H1 (cell line): Measurements from ENCODE around the gene ATG9B. TPM values are rescaled to one million over a fixed set of nuclear protein-coding genes. Genes with fewer than 3 reads are reported as not detected.

ENCODE experiments used
- CTCF ChIA-PET: fragments of 300-600 bp; sonication (Branson Sonifier 250); formaldehyde crosslinking; loops from one replicate; lab custom pipeline; 2021; ENCODE audit not compliant: partially characterized antibody; lab: Charles Lee
- POLR2A ChIA-PET: fragments of 300-600 bp; sonication (Branson Sonifier 250); formaldehyde crosslinking; loops from one replicate; lab custom pipeline; 2021; ENCODE audit warnings: inconsistent platforms; ENCODE audit not compliant: partially characterized antibody; lab: Charles Lee
- DNase-seq, 2 experiments: peaks; one replicate each; pipeline versions ENCODE4 v3.0.0 to v3.0.0-alpha.2; 2010 to 2022; ENCODE audit warnings: low spot score in 2 of 2, low read depth in 1 of 2, mixed read lengths in 1 of 2
- FAIRE-seq: peaks from 2 replicates; lab custom pipeline; 2011; peaks lifted over from hg19 to GRCh38; lab: Jason Lieb, UNC
- H2AFZ ChIP-seq: 2 replicates; pipeline ENCODE4 v1.8.1; 2012; ENCODE audit warnings: low read length, inconsistent platforms
- H2AK5ac ChIP-seq: 2 replicates; pipeline ENCODE4 v1.6.1; 2013; ENCODE audit warnings: low read depth, low read length
- H2BK120ac ChIP-seq: replicated peaks from 2 replicates; pipeline ENCODE3; 2013; ENCODE audit warnings: low read depth, low read length, inconsistent platforms
- H2BK12ac ChIP-seq: 2 replicates; pipeline ENCODE4 v1.6.1; 2013; ENCODE audit warnings: low read depth, low read length
- H2BK15ac ChIP-seq: 2 replicates; pipeline ENCODE4 v1.6.1; 2013; ENCODE audit warnings: low read length
- H2BK20ac ChIP-seq: 2 replicates; pipeline ENCODE4 v1.6.1; 2013; ENCODE audit warnings: low read length
- H2BK5ac ChIP-seq: 2 replicates; pipeline ENCODE4 v1.6.1; 2013; ENCODE audit warnings: low read depth, low read length
- H3K14ac ChIP-seq: 2 replicates; pipeline ENCODE4 v1.6.1; 2013; ENCODE audit warnings: inconsistent platforms; ENCODE audit not compliant: insufficient read length
- H3K18ac ChIP-seq: 2 replicates; pipeline ENCODE4 v1.6.1; 2013; ENCODE audit warnings: low read length; ENCODE audit errors: extremely low read depth
- H3K23ac ChIP-seq: 2 replicates; pipeline ENCODE4 v1.6.1; 2013; ENCODE audit warnings: inconsistent platforms; ENCODE audit not compliant: insufficient read length
- H3K23me2 ChIP-seq: 2 replicates; pipeline ENCODE4 v1.6.1; 2013; ENCODE audit warnings: low read depth, low read length
- H3K27ac ChIP-seq: 2 replicates; pipeline ENCODE4 v1.6.1; 2011; ENCODE audit warnings: low read depth, low read length, inconsistent platforms
- H3K27me3 ChIP-seq, 4 experiments: replicated peaks in 1 of 4; 1 replicate in 1 of 4; 2 replicates in 3 of 4; pipeline versions ENCODE4 v1.6.1 to v1.8.1; 2011 to 2013; ENCODE audit warnings: low read length in 3 of 4, mild to moderate bottlenecking in 3 of 4, inconsistent platforms in 2 of 4, mixed read lengths in 2 of 4, moderate library complexity in 1 of 4; ENCODE audit not compliant: control insufficient read depth in 3 of 4, insufficient read depth in 3 of 4; ENCODE audit errors: extremely low read depth in 1 of 4
- H3K36me3 ChIP-seq, 4 experiments: 2 replicates each; pipeline versions ENCODE4 v1.6.1 to v1.8.1; 2011 to 2013; ENCODE audit warnings: mild to moderate bottlenecking in 4 of 4, low read length in 3 of 4, moderate library complexity in 2 of 4, control low read depth in 1 of 4, inconsistent platforms in 1 of 4; ENCODE audit not compliant: insufficient read depth in 4 of 4, control insufficient read depth in 2 of 4
- H3K4ac ChIP-seq: replicated peaks from 2 replicates; pipeline ENCODE3; 2013; ENCODE audit warnings: low read length, low read depth, mixed read lengths, inconsistent platforms; ENCODE audit not compliant: insufficient read length
- H3K4me1 ChIP-seq, 4 experiments: replicated peaks in 1 of 4; 1 replicate in 1 of 4; 2 replicates in 3 of 4; pipeline versions ENCODE4 v1.6.1 to v1.8.1; 2011 to 2013; ENCODE audit warnings: low read length in 3 of 4, inconsistent platforms in 2 of 4, mixed read lengths in 1 of 4; ENCODE audit not compliant: insufficient read depth in 4 of 4, control insufficient read depth in 3 of 4
- H3K4me2 ChIP-seq, 2 experiments: 2 replicates each; pipeline versions ENCODE4 v1.6.1 to v1.8.1; 2011 to 2013; ENCODE audit warnings: low read depth in 2 of 2, low read length in 2 of 2, control low read depth in 1 of 2, inconsistent platforms in 1 of 2, mild to moderate bottlenecking in 1 of 2; ENCODE audit not compliant: insufficient read depth in 1 of 2
- H3K4me3 ChIP-seq, 4 experiments: fragments of 200-600, 300-600 bp in 1 of 4; sonication (generic), shearing (Covaris generic), sonication (Bioruptor Twin) in 1 of 4; 2 replicates each; pipeline versions ENCODE4 v1.5.1 to v1.8.1; 2011 to 2016; ENCODE audit warnings: low read length in 4 of 4, low read depth in 3 of 4, control low read depth in 2 of 4, inconsistent platforms in 2 of 4, mild to moderate bottlenecking in 2 of 4, mixed read lengths in 1 of 4, moderate library complexity in 1 of 4; ENCODE audit not compliant: insufficient read depth in 2 of 4; ENCODE audit errors: extremely low read depth in 1 of 4
- H3K56ac ChIP-seq: replicated peaks from 2 replicates; pipeline ENCODE3; 2013; ENCODE audit warnings: low read depth, mild to moderate bottlenecking, mixed read lengths, low read length, inconsistent platforms; ENCODE audit not compliant: insufficient read length
- H3K79me1 ChIP-seq: 2 replicates; pipeline ENCODE4 v1.6.1; 2013; ENCODE audit warnings: low read depth, low read length, control low read depth
- H3K79me2 ChIP-seq, 2 experiments: 2 replicates each; pipeline versions ENCODE4 v1.6.1 to v1.8.1; 2012 to 2013; ENCODE audit warnings: low read length in 2 of 2, mild to moderate bottlenecking in 2 of 2, inconsistent platforms in 1 of 2; ENCODE audit not compliant: insufficient read depth in 2 of 2, control insufficient read depth in 1 of 2
- H3K9ac ChIP-seq, 4 experiments: replicated peaks in 1 of 4; 1 replicate in 1 of 4; 2 replicates in 3 of 4; pipeline versions ENCODE4 v1.6.1 to v1.8.1; 2011 to 2013; ENCODE audit warnings: low read depth in 3 of 4, low read length in 3 of 4, control low read depth in 2 of 4, mild to moderate bottlenecking in 2 of 4, moderate library complexity in 2 of 4, inconsistent platforms in 1 of 4; ENCODE audit errors: extremely low read depth in 1 of 4
- H3K9me3 ChIP-seq, 2 experiments: 2 replicates each; pipeline versions ENCODE4 v1.6.1 to v1.8.1; 2012 to 2013; ENCODE audit warnings: mild to moderate bottlenecking in 2 of 2, moderate library complexity in 2 of 2, control low read depth in 1 of 2, inconsistent platforms in 1 of 2, low read depth in 1 of 2, low read length in 1 of 2, mixed read lengths in 1 of 2; ENCODE audit not compliant: insufficient read depth in 2 of 2
- H4K20me1 ChIP-seq, 2 experiments: replicated peaks in 1 of 2; 2 replicates each; pipeline versions ENCODE3 to v1.8.1; 2011 to 2013; ENCODE audit warnings: inconsistent platforms in 2 of 2, low read length in 2 of 2, mild to moderate bottlenecking in 1 of 2; ENCODE audit not compliant: insufficient read depth in 2 of 2, control insufficient read depth in 1 of 2
- H4K5ac ChIP-seq: 2 replicates; pipeline ENCODE4 v1.6.1; 2013; ENCODE audit warnings: low read length, low read depth, mixed read lengths, inconsistent platforms; ENCODE audit not compliant: insufficient read length
- H4K8ac ChIP-seq: 2 replicates; pipeline ENCODE4 v1.8.0; 2013; ENCODE audit warnings: mild to moderate bottlenecking, moderate library complexity, low read length, inconsistent platforms; ENCODE audit not compliant: insufficient read depth; ENCODE audit errors: extremely low read depth
- H4K91ac ChIP-seq: replicated peaks from 2 replicates; pipeline ENCODE3; 2013; ENCODE audit warnings: low read length, mixed read lengths, inconsistent platforms; ENCODE audit not compliant: insufficient read length
- HDAC2 ChIP-seq, 2 experiments: fragments of 300-600 bp in 1 of 2; sonication (generic) in 1 of 2; IDR thresholded peaks; 2 replicates each; pipeline ENCODE4 v1.6.1; 2011 to 2012; ENCODE audit warnings: low read depth in 2 of 2, low read length in 2 of 2, mild to moderate bottlenecking in 2 of 2, moderate library complexity in 2 of 2, borderline replicate concordance in 1 of 2, inconsistent platforms in 1 of 2
- KDM1A ChIP-seq: fragments of 200-600, 300-600 bp; sonication (generic); IDR thresholded peaks from 2 replicates; pipeline ENCODE4 v1.7.1; 2016; ENCODE audit warnings: mild to moderate bottlenecking, low read length, borderline replicate concordance
- KDM4A ChIP-seq: IDR thresholded peaks from one replicate; pipeline ENCODE4 v1.7.1; 2012; ENCODE audit warnings: low read depth, mild to moderate bottlenecking, moderate library complexity, low read length, inconsistent platforms; ENCODE audit not compliant: severe bottlenecking
- TCF12 ChIP-seq: IDR thresholded peaks from 2 replicates; pipeline ENCODE4 v1.6.1; 2011; ENCODE audit warnings: low read depth, mild to moderate bottlenecking, low read length
- WGBS, 2 experiments: shearing (Covaris generic) in 1 of 2; methylation state at CpG; one replicate each; pipeline versions ENCODE4 v1.1.6 to v1.1.7; 2013 to 2015; ENCODE audit warnings: low lambda C conversion rate in 2 of 2, mixed read lengths in 2 of 2, inconsistent platforms in 1 of 2, low coverage in 1 of 2, missing lambda C conversion rate in 1 of 2; ENCODE audit not compliant: insufficient replicate concordance in 2 of 2, insufficient coverage in 1 of 2, insufficient read length in 1 of 2; ENCODE audit errors: extremely low coverage in 1 of 2, missing lambda C conversion rate in 1 of 2; 5-methylcytosine and 5-hydroxymethylcytosine counted together
- polyA plus RNA-seq, 7 experiments: library from polyadenylated mRNA; depleted of rRNA in 3 of 7; stranded (reverse) in 5 of 7; unstranded in 2 of 7; fragments of >200 nt in 5 of 7; fragments of 200-250 nt in 2 of 7; gene quantifications; 1 replicate in 5 of 7; 2 replicates in 1 of 7; 4 replicates in 1 of 7; pipeline versions ENCODE4 v1.2.1 to v1.2.3, GENCODE V29; 2011 to 2013; ENCODE audit warnings: missing spikeins in 2 of 7, mixed read lengths in 2 of 7
- total RNA-seq: library from RNA; stranded (reverse); fragmentation: NEBNext Ultra II Directional; extraction: Animal tissue kit (Norgen Biotek cat#: 25700); gene quantifications from 2 replicates; pipeline ENCODE4 v1.2.1, GENCODE V29; 2021

Gene ATG9B
- total and polyA plus RNA-seq, 2 of the 8 experiments (the other 6 are each of a cell fraction or from before 2014, with no cell fraction given) = 1.4 to 2.3 TPM

DNA sequence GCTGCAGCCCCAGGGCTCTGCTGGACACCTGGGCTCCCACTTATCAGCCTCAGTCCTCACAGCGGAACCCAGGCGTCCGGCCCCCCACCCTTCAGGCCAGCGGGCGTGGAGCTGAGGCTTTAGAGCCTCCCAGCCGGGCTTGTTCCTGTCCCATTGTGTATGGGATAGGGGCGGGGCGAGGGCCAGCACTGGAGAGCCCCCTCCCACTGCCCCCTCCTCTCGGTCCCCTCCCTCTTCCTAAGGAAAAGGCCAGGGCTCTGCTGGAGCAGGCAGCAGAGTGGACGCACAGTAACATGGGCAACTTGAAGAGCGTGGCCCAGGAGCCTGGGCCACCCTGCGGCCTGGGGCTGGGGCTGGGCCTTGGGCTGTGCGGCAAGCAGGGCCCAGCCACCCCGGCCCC lies 30.8 kb downstream of the ATG9B start:
- no peaks in the 10 kb centered on the region for H4K20me1 ChIP-seq
- no peak overlapping the region for H3K4ac ChIP-seq
- 0 out of 2 replicates have a peak overlapping the region, but pooled peaks have one; percentile 88 for H2BK15ac ChIP-seq
- DNase-seq = no peak
- H2BK12ac ChIP-seq = 0 out of 2 replicates have a peak overlapping the region, but pooled peaks have one; percentile 77
- 90% methylated on average over 2 of the region's 14 CpGs; no CpG with 5 or more reads in 1 of the 2 experiments for WGBS, 2 experiments
- peaks cover 4 to 26% (median 18%) of the 10 kb centered on the region in 4 experiments for H3K4me1 ChIP-seq
- H3K36me3 ChIP-seq = no peaks in the 10 kb centered on the region
- H3K27me3 ChIP-seq = no peaks in the 10 kb centered on the region
- TF ChIP-seq HDAC2 (IDR thresholded peaks at IDR 0.05; ENCODE audit: borderline replicate concordance in 1 of 2, low read depth in 2 of 2, low read length in 2 of 2) (no peak), KDM4A (no peak), KDM1A (no peak), TCF12 (no peak)
- H2BK5ac ChIP-seq = peak overlapping the region; percentile 56; the same call in 1 of the 2 replicates
- no peaks in the 10 kb centered on the region for H3K9me3 ChIP-seq
- peak overlapping the region; percentile 65; the same call in 1 of the 2 replicates for H3K18ac ChIP-seq
- no peak overlapping the region; the same call in 1 of the 2 replicates for H4K8ac ChIP-seq
- no peak overlapping the region for H3K9ac ChIP-seq
- no peaks in the 10 kb centered on the region for H3K79me1 ChIP-seq
- H2AFZ ChIP-seq = no peak overlapping the region
- H2BK20ac ChIP-seq = 0 out of 2 replicates have a peak overlapping the region, but pooled peaks have one; percentile 90
- no peak overlapping the region for H2BK120ac ChIP-seq
- no peak overlapping the region for H3K4me3 ChIP-seq
- ChIA-PET CTCF (interaction anchor here (0.6 to 7.6 kb wide), 9 partner anchors 13 to 203 kb away, joined by 3 to 142 read pairs (median 7); no protein-coding TSS in a partner anchor), POLR2A (interaction anchor here (1.2 to 2.0 kb wide), 3 partner anchors 13 to 95 kb away, joined by 3 to 7 read pairs (median 5); no protein-coding TSS in a partner anchor)
- H3K79me2 ChIP-seq = no peaks in the 10 kb centered on the region
- no peak overlapping the region for H3K27ac ChIP-seq
- no peaks in the 10 kb centered on the region for H3K23me2 ChIP-seq
- no peak overlapping the region for H4K5ac ChIP-seq
- H2AK5ac ChIP-seq = no peak overlapping the region
- H3K4me2 ChIP-seq = 0 out of 4 replicates have a peak overlapping the region, but pooled peaks of 1 of the 2 experiments have one; percentile 8
- peak overlapping the region; percentile 87 for H4K91ac ChIP-seq
- no peak overlapping the region for H3K14ac ChIP-seq
- H3K23ac ChIP-seq = no peak overlapping the region
- no peak for FAIRE-seq
- H3K56ac ChIP-seq = no peak overlapping the region
